SJCRH30 (cell line): Measurements from ENCODE around the gene SSH2. TPM values are rescaled to one million over a fixed set of nuclear protein-coding genes. Genes with fewer than 3 reads are reported as not detected.
A peak's percentile ranks its signal among the peaks of the same experiment; 100 is the strongest.

Experiments used
- DNase-seq, 2 experiments: peaks; one replicate each; pipeline ENCODE4 v3.0.0-alpha.2; 2015 to 2020
- H3K27ac ChIP-seq: fragments of 250-450 bp; sonication (Bioruptor Pico); 2 replicates; pipeline ENCODE4 v1.5.1; 2020; ENCODE audit warnings: mild to moderate bottlenecking, moderate library complexity
- H3K27me3 ChIP-seq: fragments of 250-450 bp; sonication (Bioruptor Pico); 2 replicates; pipeline ENCODE4 v1.5.1; 2020; ENCODE audit warnings: mild to moderate bottlenecking, moderate library complexity
- H3K36me3 ChIP-seq: fragments of 250-450 bp; sonication (Bioruptor Pico); 2 replicates; pipeline ENCODE4 v1.5.1; 2020; ENCODE audit warnings: mild to moderate bottlenecking, moderate library complexity
- H3K4me1 ChIP-seq: fragments of 250-450 bp; sonication (Bioruptor Pico); 2 replicates; pipeline ENCODE4 v1.5.1; 2020; ENCODE audit warnings: mild to moderate bottlenecking, moderate library complexity
- H3K4me3 ChIP-seq: fragments of 250-450 bp; sonication (Bioruptor Pico); 2 replicates; pipeline ENCODE4 v1.5.1; 2020; ENCODE audit warnings: mild to moderate bottlenecking, moderate library complexity
- H3K9me3 ChIP-seq: fragments of 250-450 bp; sonication (Bioruptor Pico); replicated peaks from 2 replicates; pipeline ENCODE4 v1.5.1; 2020; ENCODE audit warnings: mild to moderate bottlenecking, moderate library complexity
- total RNA-seq: library from RNA; depleted of rRNA; stranded (reverse); fragments of >200 nt; shearing (Covaris generic); gene quantifications from 2 replicates; pipeline ENCODE4 v1.2.3, GENCODE V29; 2014

Gene SSH2
- total RNA-seq, 1 experiment from 2014 or later: 34.8 TPM

- no peaks in the 10 kb centered on the region for H3K27me3 ChIP-seq
- no peaks in the 10 kb centered on the region for H3K9me3 ChIP-seq
- DNase-seq: peak; percentile 83 to 91
- H3K4me1 ChIP-seq: peaks cover 19% of the 10 kb centered on the region; the same call in 1 of the 2 replicates
- peak within 1 kb of the TSS; percentile 57 for H3K27ac ChIP-seq
- H3K36me3 ChIP-seq: no peaks in the 10 kb centered on the region
- peak within 1 kb of the TSS; percentile 89 for H3K4me3 ChIP-seq
Observed at GRCh38 chr17:29589524-29590410, 340.3 kb downstream of the SSH2 start, which contains the start of gene GIT1. Gene GIT1, minus strand, starts transcription at chr17:29589648. Its CDS starts 270 bp downstream, at chr17:29589378.

- Histone ChIP-seq H3K4me1 (peaks cover 27% of the 10 kb centered on the region), H3K4me3 (peak overlapping the region; percentile 89), H3K36me3 (no peaks in the 10 kb centered on the region), H3K27me3 (no peaks in the 10 kb centered on the region), H3K9me3 (no peaks in the 10 kb centered on the region), H3K27ac (peak overlapping the region; percentile 8)
- DNase-seq: peak; percentile 61 to 64
Observed at GRCh38 chr17:29588562-29589411, 341.2 kb downstream of the SSH2 start.

GRCh38 chr17:29588017-29588561 is 341.9 kb downstream of the SSH2 start:
- Histone ChIP-seq H3K4me3 (peak overlapping the region; percentile 89), H3K27ac (peak overlapping the region; percentile 8; the same call in 1 of the 2 replicates), H3K36me3 (no peaks in the 10 kb centered on the region), H3K9me3 (no peaks in the 10 kb centered on the region), H3K27me3 (no peaks in the 10 kb centered on the region), H3K4me1 (peaks cover 27% of the 10 kb centered on the region)
- no peak for DNase-seq

GRCh38 chr17:29587591-29587990 is 342.4 kb downstream of the SSH2 start:
- Histone ChIP-seq H3K4me1 (peaks cover 25% of the 10 kb centered on the region), H3K36me3 (no peaks in the 10 kb centered on the region), H3K27ac (no peak overlapping the region), H3K4me3 (no peak overlapping the region), H3K27me3 (no peaks in the 10 kb centered on the region), H3K9me3 (no peaks in the 10 kb centered on the region)
- no peak for DNase-seq

GRCh38 chr17:29586676-29587469 is 343.2 kb downstream of the SSH2 start:
- Histone ChIP-seq H3K9me3 (no peaks in the 10 kb centered on the region), H3K4me1 (peaks cover 18% of the 10 kb centered on the region), H3K27ac (no peak overlapping the region), H3K4me3 (no peak overlapping the region), H3K36me3 (peaks cover 5% of the 10 kb centered on the region; the same call in 1 of the 2 replicates), H3K27me3 (no peaks in the 10 kb centered on the region)
- DNase-seq: no peak

GRCh38 chr17:29585080-29585751 is 344.8 kb downstream of the SSH2 start:
- no peak overlapping the region for H3K4me3 ChIP-seq
- no peaks in the 10 kb centered on the region for H3K9me3 ChIP-seq
- H3K27me3 ChIP-seq: no peaks in the 10 kb centered on the region
- H3K27ac ChIP-seq: no peak overlapping the region
- H3K36me3 ChIP-seq: peaks cover 7% of the 10 kb centered on the region; the same call in 1 of the 2 replicates
- DNase-seq: no peak
- peaks cover 18% of the 10 kb centered on the region for H3K4me1 ChIP-seq

- Histone ChIP-seq H3K36me3 (peaks cover 7% of the 10 kb centered on the region; the same call in 1 of the 2 replicates), H3K4me1 (peaks cover 18% of the 10 kb centered on the region), H3K27ac (peak overlapping the region; percentile 17; the same call in 1 of the 2 replicates)
Observed at GRCh38 chr17:29584452-29585079, 345.5 kb downstream of the SSH2 start.

GRCh38 chr17:29583324-29584248 is 346.4 kb downstream of the SSH2 start:
- Histone ChIP-seq H3K4me1 (peaks cover 18% of the 10 kb centered on the region), H3K27me3 (no peaks in the 10 kb centered on the region), H3K36me3 (peaks cover 7% of the 10 kb centered on the region; the same call in 1 of the 2 replicates), H3K4me3 (no peak overlapping the region), H3K27ac (peak overlapping the region; percentile 17; the same call in 1 of the 2 replicates), H3K9me3 (no peaks in the 10 kb centered on the region)
- peak in 1 of 2 experiments; percentile 5 for DNase-seq

More at GRCh38 chr17:29584452-29585079, 345.5 kb downstream of the SSH2 start:
- no peaks in the 10 kb centered on the region for H3K27me3 ChIP-seq
- no peaks in the 10 kb centered on the region for H3K9me3 ChIP-seq
- H3K4me3 ChIP-seq: no peak overlapping the region
- DNase-seq: peak; percentile 25 to 55

- peaks cover 7% of the 10 kb centered on the region; the same call in 1 of the 2 replicates for H3K36me3 ChIP-seq
- H3K4me3 ChIP-seq: no peak overlapping the region
- DNase-seq: peak in 1 of 2 experiments; percentile 1
- H3K4me1 ChIP-seq: peaks cover 13% of the 10 kb centered on the region
- no peaks in the 10 kb centered on the region for H3K9me3 ChIP-seq
- H3K27ac ChIP-seq: no peak overlapping the region
- H3K27me3 ChIP-seq: no peaks in the 10 kb centered on the region
Observed at GRCh38 chr17:29582772-29583171, 347.3 kb downstream of the SSH2 start.

- H3K4me1 ChIP-seq: peaks cover 10% of the 10 kb centered on the region
- H3K27ac ChIP-seq: no peak overlapping the region
- no peaks in the 10 kb centered on the region for H3K27me3 ChIP-seq
- peaks cover 7% of the 10 kb centered on the region; the same call in 1 of the 2 replicates for H3K36me3 ChIP-seq
- DNase-seq: peak in 1 of 2 experiments; percentile 4
- H3K4me3 ChIP-seq: no peak overlapping the region
- H3K9me3 ChIP-seq: no peaks in the 10 kb centered on the region
Observed at GRCh38 chr17:29582254-29582765, 347.7 kb downstream of the SSH2 start.

- H3K36me3 ChIP-seq: peaks cover 9% of the 10 kb centered on the region; the same call in 1 of the 2 replicates
- peaks cover 10% of the 10 kb centered on the region for H3K4me1 ChIP-seq
- H3K27me3 ChIP-seq: no peaks in the 10 kb centered on the region
- DNase-seq: peak in 1 of 2 experiments; percentile 2
- no peak overlapping the region for H3K27ac ChIP-seq
- no peak overlapping the region for H3K4me3 ChIP-seq
- H3K9me3 ChIP-seq: no peaks in the 10 kb centered on the region
Observed at GRCh38 chr17:29581583-29582253, 348.3 kb downstream of the SSH2 start.
